Superior temporal gyrus (tissue), 1 donor: ENCODE data around the gene PRDM16.
"Not testable (repeated sequence)": the region's sequence is repeated elsewhere in the genome, so short reads cannot be mapped to it uniquely, and the experiment has no call there.

ENCODE experiments used
- DNase-seq: peaks from one replicate; pipeline ENCODE4 v3.0.0-alpha.2; 2016; ENCODE audit errors: extremely low spot score

The PRDM16 gene

DNA sequence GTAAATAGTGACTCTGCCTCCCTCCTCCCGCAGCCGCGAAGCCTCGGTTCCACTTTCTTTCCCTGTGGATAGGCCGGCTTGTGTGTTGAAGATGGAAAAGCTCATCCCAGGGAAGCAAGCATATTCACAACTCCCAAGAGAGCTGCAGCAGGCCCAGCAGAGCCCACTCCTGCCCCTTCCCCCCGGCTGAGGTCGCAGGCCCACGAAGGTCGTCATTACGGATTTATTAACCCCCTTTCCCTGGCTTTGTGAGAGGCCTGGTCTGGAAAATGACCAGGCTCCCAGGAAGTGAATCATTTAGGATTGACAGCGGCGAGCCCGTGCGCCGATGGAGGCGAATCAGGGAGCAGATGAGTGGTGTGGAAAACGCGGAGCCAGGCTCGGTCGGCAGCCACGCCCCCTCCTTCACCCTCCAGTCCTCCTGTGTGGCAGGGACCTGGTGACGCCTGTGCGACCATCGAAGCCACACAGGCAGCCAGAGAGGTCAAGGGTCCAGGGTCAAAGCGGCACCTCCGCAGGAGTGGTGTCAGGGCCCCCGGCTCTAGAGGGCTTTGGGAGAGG is 93.4 kb downstream of the PRDM16 start:
- no peak for DNase-seq

DNA sequence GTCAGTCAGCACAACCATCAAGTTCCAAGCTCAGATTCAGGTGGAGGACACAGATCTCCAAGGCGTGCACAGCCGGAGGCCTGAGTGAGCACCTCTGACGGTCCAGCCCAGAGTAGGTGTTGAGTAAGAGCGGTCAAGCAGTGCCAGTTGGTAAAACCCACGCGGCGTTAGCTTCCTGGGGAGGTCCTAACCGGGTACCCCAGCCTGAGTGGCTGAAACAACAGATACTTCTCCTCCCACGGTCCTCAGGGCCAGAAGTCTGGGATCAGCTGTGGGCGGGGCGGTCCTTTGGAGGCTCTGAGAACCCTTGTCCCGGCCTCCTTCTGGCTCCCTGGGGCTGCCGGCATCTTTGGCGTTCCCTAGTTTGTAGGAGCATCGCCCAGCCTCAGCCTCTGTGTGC is 94.4 kb downstream of the PRDM16 start:
- no peak for DNase-seq

DNA sequence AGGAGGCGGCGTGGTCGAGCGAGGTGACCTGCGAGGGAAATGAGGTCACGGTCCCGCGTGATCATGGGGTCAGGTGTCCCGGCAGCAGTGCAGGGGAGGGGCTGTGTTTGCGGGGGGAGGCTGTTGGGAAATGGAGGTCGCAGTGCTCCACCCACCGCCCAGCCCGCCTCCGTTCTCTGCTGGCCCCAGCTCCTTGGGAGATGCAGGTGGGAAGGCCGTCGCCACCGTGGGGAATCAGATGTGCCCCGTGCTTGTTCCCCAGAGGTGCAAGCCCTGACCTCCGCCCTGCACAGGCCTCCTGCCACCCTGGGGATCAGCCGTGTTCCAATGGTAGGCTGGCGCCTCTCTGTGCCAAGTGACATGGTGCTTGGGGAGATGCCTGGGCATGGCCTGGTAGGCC is 95.7 kb downstream of the PRDM16 start:
- no peak for DNase-seq

DNA sequence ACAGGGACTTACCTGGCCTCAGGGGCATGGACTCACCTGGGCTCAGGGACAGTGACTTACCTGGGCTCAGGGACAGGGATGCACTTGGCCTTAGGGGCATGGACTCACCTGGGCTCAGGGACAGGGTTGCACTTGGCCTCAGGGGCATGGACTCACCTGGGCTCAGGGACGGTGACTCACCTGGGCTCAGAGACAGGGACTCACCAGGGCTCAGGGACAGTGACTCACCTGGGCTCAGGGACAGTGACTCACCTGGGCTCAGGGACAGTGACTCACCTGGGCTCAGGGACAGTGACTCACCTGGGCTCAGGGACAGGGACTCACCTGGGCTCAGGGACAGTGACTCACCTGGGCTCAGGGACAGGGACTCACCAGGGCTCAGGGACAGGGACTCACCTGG is 96.2 kb downstream of the PRDM16 start:
- DNase-seq: not testable (repeated sequence)

DNA sequence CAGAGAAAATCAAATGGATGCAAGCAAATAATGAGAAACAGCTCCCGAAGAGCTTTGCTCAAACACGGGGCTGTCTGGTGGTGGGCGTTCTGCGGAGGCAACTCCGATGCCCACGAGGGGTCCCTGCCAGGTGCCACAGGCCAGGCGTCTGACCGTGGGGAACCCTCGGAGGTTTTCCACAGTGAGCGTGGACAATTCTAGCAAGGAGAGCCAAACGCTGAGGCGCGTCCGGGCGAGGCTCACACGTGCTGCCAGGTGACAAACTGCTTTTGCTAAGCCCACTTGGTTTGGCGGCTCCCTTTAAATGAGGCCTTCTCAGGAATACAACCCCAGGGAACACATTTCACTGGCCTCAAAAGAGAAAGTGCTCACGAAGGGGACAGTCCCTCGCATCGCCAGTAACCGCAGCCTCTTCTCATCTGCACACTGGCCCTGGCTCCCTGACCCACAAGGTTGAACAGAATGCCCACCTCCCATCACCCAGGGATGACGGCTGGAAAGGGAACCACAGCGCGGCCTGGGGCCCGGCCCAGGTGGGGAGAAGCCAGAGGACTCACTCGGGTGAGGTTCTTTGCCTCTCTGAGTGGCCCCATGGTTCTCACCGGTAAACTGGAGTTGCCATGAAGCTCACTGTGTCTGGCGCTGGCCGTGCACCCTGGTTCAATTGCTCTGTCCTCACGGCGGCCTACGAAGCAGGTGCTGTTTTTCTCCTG is 97.4 kb downstream of the PRDM16 start:
- DNase-seq: no peak

DNA sequence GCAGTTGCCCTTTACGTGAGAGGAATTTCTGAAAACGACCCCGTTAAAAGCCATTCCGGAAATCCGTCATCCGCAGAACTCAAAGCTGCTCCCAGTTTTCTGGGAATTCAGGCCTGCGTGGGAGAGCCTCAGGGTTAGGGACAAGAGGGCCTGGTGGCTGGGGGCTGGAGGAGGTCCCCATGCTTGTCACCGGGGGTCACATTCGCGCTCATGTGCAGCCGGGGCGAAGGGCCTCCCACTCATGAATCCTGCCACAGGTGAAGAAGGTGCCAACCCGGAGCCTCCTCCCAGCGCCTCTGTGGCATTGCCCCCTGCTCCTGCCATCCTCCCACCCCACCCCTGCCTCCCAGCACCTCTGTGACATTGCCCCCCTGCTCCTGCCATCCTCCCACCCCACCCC is 98.3 kb downstream of the PRDM16 start:
- no peak for DNase-seq

DNA sequence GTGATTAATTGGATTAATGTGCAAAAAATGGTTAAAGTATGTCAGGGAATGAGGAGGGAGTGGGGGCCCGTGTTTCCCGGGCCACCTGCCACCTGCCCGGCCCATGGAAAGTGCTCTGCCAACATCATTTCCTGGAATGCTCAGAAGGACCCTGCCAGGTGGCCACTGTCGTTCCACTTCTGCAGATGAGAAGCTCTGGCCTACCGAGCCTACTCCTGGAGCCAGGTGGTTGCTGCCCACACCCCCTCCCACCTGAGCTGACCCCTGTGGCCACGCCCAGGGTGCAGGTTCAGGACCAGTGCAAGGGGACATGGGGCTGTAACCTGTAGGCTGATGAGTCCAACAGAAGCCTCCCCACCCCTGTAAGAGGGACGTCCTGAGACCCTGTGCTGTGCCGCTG is 99.7 kb downstream of the PRDM16 start:
- DNase-seq: no peak

DNA sequence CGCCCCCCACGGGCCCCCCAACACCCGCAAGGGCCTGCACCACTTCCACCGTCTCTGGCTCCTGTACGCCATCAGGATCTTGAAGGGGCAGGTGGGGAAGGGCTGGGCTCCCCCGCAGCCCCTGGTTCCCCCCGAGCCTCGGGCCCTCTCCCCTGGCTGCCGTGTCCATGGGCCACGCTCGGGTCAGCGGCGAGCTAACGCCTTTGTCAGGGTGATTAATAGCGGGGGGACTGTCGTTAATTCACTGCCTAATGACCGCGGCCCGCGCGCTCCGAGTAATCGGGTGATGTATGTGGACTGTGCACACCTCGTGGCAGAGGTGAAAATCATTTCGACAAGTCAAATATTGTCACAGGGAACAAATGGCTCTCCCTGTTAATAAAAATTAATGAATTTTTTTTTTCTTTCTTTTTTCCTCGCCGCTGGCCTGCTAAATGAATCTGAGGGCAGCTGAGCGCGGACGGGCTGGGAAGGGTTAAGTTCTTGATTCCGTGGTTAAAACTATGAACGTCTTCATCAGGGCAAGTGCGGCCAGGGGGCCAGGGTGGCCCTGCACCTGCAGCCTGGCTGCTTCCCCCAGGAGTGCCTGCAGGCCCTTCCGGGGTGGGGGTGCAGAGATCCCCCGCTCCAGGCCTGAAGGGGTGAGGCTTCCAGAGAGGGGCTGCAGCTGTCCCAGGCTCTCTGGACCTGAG is 100.8 kb downstream of the PRDM16 start:
- DNase-seq: no peak

DNA sequence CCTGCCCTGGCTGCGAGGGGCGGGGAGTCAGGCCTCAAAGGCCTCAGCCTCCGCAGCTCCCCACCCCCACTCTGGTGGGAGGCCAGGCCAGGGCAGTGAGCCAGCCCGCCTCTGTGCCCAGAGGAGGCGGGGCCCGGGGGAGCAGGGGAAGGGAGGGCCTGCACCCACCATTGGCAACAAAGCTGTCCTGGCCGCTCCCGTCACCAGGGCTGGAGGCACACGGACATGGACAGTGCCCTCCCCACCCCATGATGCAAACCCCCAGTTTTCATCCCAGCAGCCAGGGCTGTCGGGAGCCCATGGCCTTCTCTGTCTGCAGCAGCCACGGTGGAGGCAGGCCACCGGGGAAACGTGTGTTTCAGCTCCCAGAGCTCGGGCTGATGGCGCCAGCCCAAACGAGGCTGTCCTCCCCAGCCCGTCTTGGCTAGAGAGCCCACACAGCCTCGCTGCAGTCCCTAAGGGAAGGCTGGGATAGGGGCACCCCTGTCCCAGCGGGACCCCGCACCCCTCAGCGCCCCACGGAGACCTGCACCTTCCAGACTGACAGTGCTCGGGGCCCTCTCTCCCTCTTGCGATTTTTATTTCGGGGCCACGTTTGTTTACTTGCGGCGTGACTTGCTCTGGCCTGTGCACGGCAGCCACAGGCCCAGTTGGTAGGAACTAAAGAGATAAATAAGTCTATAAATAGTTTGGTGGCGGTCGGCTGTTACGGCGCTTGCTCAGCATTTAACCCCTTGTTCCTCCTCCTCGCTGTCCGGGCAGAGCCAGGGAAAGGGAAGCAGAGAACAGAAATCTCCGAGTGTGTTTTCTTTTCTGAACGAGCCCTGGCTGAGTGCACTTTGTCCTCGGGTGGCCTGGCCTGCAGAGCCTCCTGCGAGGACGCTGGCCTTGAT is 101.8 kb downstream of the PRDM16 start:
- DNase-seq: peak; percentile 77

DNA sequence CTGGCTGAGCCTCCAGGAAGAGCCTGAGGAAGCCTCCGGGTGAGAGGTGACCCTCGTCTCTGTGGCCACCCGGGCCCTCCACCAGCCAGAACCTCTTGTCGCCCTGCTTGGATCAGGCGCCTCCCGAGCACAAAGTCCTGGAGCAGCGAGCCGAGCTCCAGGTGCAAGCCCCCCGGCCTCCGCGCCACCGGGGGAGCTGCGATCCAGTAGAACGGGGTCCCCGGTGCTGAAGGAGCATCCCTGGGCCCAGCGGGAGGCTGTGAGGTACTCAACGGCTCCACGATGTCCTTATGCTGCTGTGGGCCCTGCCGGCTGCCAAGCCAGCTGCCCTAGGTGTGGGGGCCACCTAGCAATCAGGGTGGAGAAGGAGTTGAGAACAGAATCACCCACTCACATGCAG is 102.8 kb downstream of the PRDM16 start:
- DNase-seq: no peak

DNA sequence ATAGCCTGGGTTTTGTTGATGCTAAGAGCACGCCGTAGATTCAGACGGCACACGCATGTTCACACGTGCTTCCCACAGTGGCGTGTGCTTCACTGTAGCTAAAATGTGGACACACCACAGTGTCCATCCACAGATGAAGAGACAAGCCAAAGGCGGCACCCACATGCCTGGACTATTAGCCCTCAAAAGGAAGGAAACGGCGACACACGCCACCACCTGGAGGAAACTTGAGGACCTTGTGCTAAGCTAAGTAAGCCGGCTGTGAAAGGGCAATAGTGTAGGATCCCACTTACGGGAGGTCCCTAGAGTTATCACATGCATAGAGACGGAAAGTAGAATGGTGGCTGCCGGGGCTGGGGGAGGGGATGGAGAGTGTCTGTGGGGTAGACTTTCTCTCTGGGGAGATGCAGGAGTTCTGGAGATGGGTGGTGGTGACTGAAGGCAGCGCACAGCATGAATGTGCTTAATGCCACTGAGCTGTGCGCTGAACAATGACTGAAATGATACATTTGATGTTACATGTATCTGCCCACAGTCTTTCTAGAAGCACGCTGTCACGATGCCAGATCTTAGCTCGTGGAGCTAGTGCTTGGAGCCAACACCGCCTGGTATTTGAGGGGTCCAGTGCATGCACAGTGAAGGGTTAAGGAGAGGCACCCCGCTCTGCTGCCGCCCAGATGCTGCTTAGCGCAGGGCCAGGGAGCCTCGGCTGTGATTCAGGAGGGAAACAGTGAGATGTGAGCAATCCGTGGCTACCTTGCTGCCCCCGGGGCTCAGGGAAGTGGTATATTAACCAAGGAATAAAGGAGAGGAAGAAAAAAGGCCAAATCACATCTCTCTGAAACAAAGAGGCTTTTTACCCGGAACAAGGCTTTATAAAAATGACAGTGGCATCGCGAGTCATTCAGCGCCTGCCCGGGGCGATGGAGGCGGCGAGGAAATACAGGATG is 103.7 kb downstream of the PRDM16 start:
- DNase-seq: no peak

DNA sequence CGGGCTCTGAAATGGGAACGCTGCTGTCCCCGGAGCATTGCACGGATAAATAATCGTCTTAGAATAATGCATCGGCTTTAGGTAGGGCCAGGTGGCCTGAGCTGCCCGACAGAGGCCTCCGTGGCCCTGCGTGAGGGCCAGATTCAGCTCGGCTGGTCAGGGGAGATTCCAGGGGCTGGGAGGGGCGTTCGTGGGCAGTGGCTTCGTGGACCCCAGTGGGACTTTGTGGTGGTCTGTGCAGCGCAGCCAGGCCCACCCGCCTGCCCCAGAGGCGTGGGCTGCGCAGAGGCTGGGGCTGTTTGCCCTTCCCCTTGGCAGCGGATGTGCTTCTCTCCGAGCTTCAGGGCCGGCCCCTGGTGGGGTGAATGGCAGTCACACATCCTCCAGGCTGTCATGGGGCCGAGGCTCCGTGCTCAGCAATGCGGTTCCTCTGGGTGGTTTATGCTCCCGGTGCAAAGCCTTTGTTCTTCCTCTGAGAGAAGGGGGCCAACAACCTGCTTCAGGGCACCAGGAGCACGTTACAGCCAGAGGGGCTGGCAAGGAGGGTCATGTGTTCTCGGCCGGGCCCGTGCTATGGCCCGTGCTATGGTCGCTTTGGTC is 104.5 kb downstream of the PRDM16 start:
- DNase-seq: no peak

DNA sequence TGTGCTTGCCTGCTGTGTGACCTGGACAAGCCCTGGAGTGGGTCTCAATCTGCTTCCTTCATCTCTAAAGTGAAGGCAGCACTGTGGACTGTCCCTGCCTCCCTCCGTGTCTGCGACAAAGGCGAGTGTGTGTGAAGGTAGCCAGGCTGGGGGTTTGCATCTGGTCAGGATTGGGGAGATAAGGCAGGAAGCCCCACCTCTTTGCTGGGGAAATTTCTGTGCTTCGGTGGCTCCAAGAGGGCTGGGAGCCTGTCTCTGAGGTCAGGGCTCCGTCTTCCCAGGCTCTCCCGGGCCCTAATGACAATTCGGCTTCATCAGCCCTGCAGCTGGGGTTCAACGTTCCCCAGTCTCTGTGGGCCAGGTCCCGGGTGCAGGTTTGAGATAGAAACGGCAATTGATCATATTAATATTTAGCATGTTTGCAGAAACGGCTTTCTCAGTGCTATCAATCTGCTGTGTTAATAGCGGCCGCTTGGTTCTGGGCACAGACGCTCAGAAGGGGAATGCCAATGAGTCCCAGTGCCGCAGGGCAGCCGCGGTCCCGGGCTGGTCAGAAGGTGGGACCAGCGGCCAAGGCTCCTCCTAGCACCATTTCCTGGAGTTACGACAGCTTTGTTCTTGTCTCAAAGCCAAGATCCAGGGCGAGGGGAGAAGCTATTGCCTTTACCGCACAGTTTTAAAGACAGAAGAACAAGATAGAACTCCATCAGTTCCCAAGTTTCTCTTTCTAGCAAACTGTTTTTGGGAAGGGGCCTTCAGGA is 105.7 kb downstream of the PRDM16 start:
- peak; percentile 43 for DNase-seq

DNA sequence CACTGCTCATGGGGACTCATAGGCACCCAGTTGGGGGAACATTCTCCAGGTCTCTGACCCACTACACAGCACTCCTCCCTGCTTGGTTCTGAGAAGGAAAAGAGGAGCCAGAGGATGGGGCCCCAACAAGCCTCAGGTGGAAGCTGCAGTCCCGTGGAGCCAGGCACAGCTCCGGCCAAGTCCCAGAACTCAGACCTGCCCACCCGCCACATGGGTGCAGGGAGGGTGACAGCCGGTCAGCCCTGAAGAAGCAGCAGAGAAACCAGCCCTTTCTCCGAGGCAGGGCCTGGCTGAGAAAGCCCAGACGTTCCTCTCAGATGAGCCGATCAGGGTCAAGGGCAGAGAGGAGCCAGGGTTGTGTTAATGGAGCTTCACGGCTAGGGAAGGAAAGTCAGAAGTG is 106.5 kb downstream of the PRDM16 start:
- DNase-seq: no peak

DNA sequence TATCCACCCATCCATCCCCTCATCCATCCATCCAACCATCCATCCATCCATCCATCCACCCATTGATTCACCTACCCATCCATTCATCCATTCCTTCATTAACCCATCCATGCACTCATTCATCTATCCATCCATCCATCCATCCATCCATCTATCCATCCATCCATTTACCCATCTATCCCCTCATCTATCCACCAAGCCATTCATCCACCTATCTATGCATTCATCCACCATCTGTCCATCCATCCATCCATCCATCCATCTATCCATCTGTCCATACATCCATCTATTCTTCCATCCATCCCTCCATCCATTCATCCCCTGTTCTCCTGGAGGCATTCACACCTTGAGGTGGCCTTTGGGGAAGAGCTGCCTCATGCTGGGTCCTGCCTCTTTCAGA is 107.0 kb downstream of the PRDM16 start:
- DNase-seq: no peak

DNA sequence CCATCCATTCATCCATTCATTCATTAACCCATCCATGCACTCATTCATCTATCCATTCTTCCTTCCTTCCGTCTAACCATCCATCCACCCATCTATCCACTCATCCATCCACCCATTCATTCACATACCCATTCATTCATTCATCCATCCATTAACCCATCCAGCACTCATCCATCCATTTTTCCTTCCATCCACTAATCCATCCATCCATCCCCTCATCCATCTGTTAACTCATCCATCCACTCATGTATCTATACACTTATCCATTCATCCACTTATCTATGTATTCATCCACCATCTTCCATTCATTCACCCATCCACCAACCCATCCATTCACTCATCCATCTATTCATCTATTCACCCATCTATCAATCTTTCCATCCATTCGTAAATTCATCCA is 107.8 kb downstream of the PRDM16 start:
- DNase-seq: no peak

DNA sequence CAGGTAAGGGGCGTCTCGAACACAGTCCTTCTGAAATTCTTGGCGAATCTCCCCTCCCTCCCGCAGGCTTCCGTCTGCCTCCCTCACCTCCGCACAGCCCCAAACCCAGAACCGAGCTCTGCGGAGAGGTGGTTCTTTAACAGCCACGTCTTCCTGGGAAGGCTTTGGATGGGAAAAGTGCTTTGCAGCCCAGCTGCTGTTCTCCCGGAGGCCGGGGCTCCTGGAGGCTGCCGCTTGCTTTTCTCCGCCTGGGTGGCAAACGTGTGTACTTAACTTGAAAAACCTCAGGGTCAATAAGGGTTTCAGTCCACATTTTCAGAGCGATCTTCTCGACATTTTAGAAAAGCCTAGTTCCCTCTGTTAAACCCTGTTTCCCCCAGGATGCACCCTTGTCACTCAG is 109.3 kb downstream of the PRDM16 start:
- DNase-seq: no peak

DNA sequence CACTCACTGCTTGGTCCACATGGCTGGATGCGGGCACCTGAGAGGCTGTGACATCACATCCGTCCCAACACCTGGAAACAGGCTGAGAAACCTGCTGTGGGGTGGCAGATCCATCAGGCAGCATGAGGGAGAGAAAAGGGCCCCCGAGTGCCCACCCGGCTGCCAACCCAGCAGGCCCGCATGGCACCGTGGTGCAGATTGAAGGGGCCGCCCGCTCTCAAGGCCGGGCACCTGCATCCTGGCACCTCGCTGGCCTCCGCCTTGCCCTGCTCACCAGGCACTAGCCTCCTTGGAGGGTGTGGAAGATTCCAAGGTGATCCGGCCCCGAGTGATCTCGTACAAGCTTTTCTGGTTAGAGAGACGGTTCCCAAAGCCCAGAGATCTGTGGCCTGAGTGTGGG is 110.5 kb downstream of the PRDM16 start:
- no peak for DNase-seq

DNA sequence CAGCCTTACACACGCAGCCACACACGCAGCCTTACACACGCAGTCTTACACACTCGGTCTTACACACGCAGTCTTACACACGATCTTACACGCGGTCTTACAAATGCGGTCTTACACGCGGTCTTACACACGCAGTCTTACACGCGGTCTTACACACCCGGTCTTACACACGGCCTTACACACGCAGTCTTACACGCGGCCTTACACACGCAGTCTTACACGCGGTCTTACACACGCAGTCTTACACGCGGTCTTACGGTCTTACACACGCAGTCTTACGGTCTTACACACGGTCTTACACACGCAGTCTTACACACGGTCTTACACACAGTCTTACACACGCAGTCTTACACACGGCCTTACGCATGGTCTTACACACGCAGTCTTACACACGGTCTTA is 111.9 kb downstream of the PRDM16 start:
- no peak for DNase-seq

DNA sequence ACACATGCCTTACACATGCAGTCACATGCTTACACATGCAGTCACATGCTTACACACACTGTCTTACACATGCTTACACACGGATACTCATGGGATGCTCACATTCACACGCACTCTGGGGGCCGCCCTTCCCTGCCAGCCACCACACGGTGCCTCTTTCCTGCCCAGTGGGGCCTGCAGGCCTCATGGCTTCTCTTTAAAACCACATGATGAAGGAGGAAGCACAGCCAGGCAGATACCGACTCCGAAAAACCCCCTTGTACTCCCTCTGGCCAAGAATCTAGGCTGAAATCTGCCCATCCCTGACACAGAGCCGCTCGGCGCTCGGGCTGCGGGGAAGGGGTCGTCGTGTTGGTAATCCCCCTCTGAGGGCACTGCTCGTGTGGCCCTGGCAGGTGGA is 113.0 kb downstream of the PRDM16 start:
- no peak for DNase-seq
